CD4-positive, alpha-beta T cell (primary cell): ENCODE data around the gene PIP5K1C. TPM values are rescaled to one million over a fixed set of nuclear protein-coding genes. Genes with fewer than 3 reads are reported as not detected.

Source experiments
- ATAC-seq: fragments of 200-7000 bp; cut with Tn5 transposase; one replicate; pipeline ENCODE4 v1.10.0; 2022; ENCODE audit warnings: mild to moderate bottlenecking; ENCODE audit not compliant: poor library complexity
- CTCF ChIA-PET: fragments of 350-600 bp; sonication (Branson Sonifier 250); formaldehyde crosslinking; loops from one replicate; lab custom pipeline; 2021; ENCODE audit warnings: antibody characterized with exemption, inconsistent platforms; lab: Charles Lee
- POLR2A ChIA-PET: fragments of 350-600 bp; sonication (Branson Sonifier 250); formaldehyde crosslinking; loops from one replicate; lab custom pipeline; 2021; ENCODE audit warnings: antibody characterized with exemption, inconsistent platforms; lab: Charles Lee
- DNase-seq, 14 experiments: peaks; one replicate each; pipeline ENCODE4 v3.0.0-alpha.2; 2013 to 2020; ENCODE audit warnings: mixed read lengths in 2 of 14
- H3K27ac ChIP-seq, 2 donors: one replicate each; pipeline versions ENCODE4 v1.5.1 to v1.7.0; 2013; ENCODE audit warnings: low read length in 2 of 2, low read depth in 1 of 2, mild to moderate bottlenecking in 1 of 2
- H3K27me3 ChIP-seq, 2 experiments: 1 replicate in 1 of 2; 2 replicates in 1 of 2; pipeline versions ENCODE4 v1.6.1 to v1.7.0; 2013; ENCODE audit warnings: low read length in 2 of 2, control low read depth in 1 of 2, mild to moderate bottlenecking in 1 of 2, moderate library complexity in 1 of 2; ENCODE audit not compliant: insufficient read depth in 2 of 2, control insufficient read depth in 1 of 2
- H3K36me3 ChIP-seq: one replicate; pipeline ENCODE4 v1.6.1; 2013; ENCODE audit warnings: low read length, control low read depth; ENCODE audit not compliant: insufficient read depth
- H3K4me1 ChIP-seq: one replicate; pipeline ENCODE4 v1.6.1; 2013; ENCODE audit warnings: low read length, control low read depth; ENCODE audit not compliant: insufficient read depth
- H3K4me3 ChIP-seq: one replicate; pipeline ENCODE4 v1.5.1; 2013; ENCODE audit warnings: mild to moderate bottlenecking, low read length, moderate library complexity
- H3K9me3 ChIP-seq, 2 experiments: 1 replicate in 1 of 2; 2 replicates in 1 of 2; pipeline versions ENCODE4 v1.6.1 to v1.7.0; 2013; ENCODE audit warnings: low read length in 2 of 2, mild to moderate bottlenecking in 2 of 2, control low read depth in 1 of 2, moderate library complexity in 1 of 2; ENCODE audit not compliant: control insufficient read depth in 1 of 2, insufficient read depth in 1 of 2
- H3K27ac Mint-ChIP-seq: one replicate; pipeline ENCODE4 v1.8.0; 2020; ENCODE audit warnings: mixed read lengths
- H3K27me3 Mint-ChIP-seq: one replicate; pipeline ENCODE4 v1.8.0; 2021; ENCODE audit warnings: mixed read lengths
- H3K36me3 Mint-ChIP-seq: one replicate; pipeline ENCODE4 v1.8.0; 2021; ENCODE audit warnings: low read depth, mixed read lengths
- H3K4me1 Mint-ChIP-seq: one replicate; pipeline ENCODE4 v1.8.0; 2021; ENCODE audit warnings: low read depth, mixed read lengths
- H3K4me3 Mint-ChIP-seq: one replicate; pipeline ENCODE4 v1.8.0; 2020; ENCODE audit warnings: mild to moderate bottlenecking, mixed read lengths
- H3K9me3 Mint-ChIP-seq: one replicate; pipeline ENCODE4 v1.8.0; 2020; ENCODE audit warnings: mixed read lengths
- intact Hi-C, 2 experiments: fragments of 100-400 bp; cut with DNase I in 1 of 2; cut with micrococcal nuclease in 1 of 2; formaldehyde crosslinking; loops; one replicate each; pipeline versions ENCODE4 v1.15.1 to v1.9.0; 2023 to 2025; cut with DNase I, micrococcal nuclease
- total RNA-seq, 174 experiments: library from RNA in 2 of 174; stranded (reverse) in 2 of 174; gene quantifications; one replicate each; pipeline ENCODE4 v1.2.3 and lab custom pipeline; 2021 to 2026
- TF ChIP-seq, protein P1 (sequence below): fragments of 200-600 bp; IDR thresholded peaks from one replicate; pipeline ENCODE4 v1.8.0; 2022; ENCODE audit warnings: antibody characterized with exemption, mild to moderate bottlenecking

Gene PIP5K1C
- total RNA-seq, 2 experiments from 2014 or later, result 14.7 to 15.5 TPM

DNA sequence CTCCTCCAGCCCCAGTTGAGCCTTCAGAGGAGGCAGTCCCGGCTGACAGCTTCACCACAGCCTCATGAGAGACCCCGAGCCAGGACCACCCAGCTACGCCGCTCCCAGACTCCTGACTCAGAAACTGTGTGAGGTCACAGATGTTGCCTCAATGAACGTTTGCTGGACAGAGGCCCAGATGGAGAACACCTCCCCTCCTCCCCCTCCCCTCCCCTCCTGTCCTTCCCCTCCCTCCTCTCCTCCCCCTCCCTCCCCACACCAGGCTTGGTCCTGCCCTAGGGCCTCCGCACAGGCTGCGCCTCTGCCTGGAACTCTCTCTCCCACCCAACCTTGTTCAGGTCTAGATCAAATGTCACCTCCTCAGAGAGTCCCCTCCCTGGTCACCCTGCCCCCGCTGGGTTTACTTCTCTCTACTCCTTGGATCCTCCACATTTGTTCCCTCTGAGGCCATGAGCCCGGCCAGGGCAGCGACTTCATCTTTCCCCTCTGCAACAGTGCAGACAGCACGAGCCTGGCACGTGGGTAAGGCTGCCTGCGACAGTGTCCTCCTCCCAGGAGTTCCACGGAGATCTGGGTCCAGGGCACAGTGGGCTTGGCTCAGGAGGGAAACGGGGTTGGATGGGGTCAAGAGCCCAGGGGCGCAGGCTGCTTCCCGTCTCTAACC is 17.4 kb downstream of the PIP5K1C start:
- H3K27ac ChIP-seq, result no peak overlapping the region
- no peak for ATAC-seq
- peaks cover 15% of the 10 kb centered on the region for H3K36me3 ChIP-seq
- H3K4me3 ChIP-seq, result no peak overlapping the region
- intact Hi-C loops, result no loop called here
- Mint-ChIP-seq H3K4me3 (no peak overlapping the region), H3K4me1 (peaks cover 24% of the 10 kb centered on the region), H3K9me3 (no peaks in the 10 kb centered on the region), H3K27ac (no peak overlapping the region), H3K27me3 (no peaks in the 10 kb centered on the region), H3K36me3 (peaks cover 10% of the 10 kb centered on the region)
- TF ChIP-seq, protein P1, sequence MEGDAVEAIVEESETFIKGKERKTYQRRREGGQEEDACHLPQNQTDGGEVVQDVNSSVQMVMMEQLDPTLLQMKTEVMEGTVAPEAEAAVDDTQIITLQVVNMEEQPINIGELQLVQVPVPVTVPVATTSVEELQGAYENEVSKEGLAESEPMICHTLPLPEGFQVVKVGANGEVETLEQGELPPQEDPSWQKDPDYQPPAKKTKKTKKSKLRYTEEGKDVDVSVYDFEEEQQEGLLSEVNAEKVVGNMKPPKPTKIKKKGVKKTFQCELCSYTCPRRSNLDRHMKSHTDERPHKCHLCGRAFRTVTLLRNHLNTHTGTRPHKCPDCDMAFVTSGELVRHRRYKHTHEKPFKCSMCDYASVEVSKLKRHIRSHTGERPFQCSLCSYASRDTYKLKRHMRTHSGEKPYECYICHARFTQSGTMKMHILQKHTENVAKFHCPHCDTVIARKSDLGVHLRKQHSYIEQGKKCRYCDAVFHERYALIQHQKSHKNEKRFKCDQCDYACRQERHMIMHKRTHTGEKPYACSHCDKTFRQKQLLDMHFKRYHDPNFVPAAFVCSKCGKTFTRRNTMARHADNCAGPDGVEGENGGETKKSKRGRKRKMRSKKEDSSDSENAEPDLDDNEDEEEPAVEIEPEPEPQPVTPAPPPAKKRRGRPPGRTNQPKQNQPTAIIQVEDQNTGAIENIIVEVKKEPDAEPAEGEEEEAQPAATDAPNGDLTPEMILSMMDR, result no peak
- H3K27me3 ChIP-seq, result no peaks in the 10 kb centered on the region
- CTCF ChIA-PET, result interaction anchor here (1.9 kb wide), 1 partner anchor 10 kb away, joined by 5 read pairs; no protein-coding TSS in a partner anchor
- peaks cover 0 to 7% of the 10 kb centered on the region in 2 experiments for H3K9me3 ChIP-seq
- POLR2A ChIA-PET, result no interaction called here
- DNase-seq, result no peak
- H3K4me1 ChIP-seq, result peaks cover 12% of the 10 kb centered on the region

GRCh38 chr19:3682286-3682685 is 18.0 kb downstream of the PIP5K1C start:
- Histone ChIP-seq H3K4me3 (no peak overlapping the region), H3K4me1 (peaks cover 6% of the 10 kb centered on the region), H3K9me3 (peaks cover 0 to 7% of the 10 kb centered on the region in 2 experiments), H3K27me3 (no peaks in the 10 kb centered on the region), H3K36me3 (peaks cover 15% of the 10 kb centered on the region), H3K27ac (no peak overlapping the region)
- intact Hi-C loops, result no loop called here
- ChIA-PET POLR2A (no interaction called here), CTCF (interaction anchor here (1.9 kb wide), 1 partner anchor 10 kb away, joined by 5 read pairs; no protein-coding TSS in a partner anchor)
- no peaks in the 10 kb centered on the region for H3K27me3 Mint-ChIP-seq
- no peak overlapping the region for H3K27ac Mint-ChIP-seq
- DNase-seq, result no peak
- ATAC-seq, result no peak
- peaks cover 22% of the 10 kb centered on the region for H3K4me1 Mint-ChIP-seq
- no peak overlapping the region for H3K4me3 Mint-ChIP-seq
- H3K9me3 Mint-ChIP-seq, result no peaks in the 10 kb centered on the region
- H3K36me3 Mint-ChIP-seq, result peaks cover 9% of the 10 kb centered on the region
- TF ChIP-seq, protein P1, result no peak

GRCh38 chr19:3680939-3681338 is 19.3 kb downstream of the PIP5K1C start:
- no peak overlapping the region for H3K4me3 ChIP-seq
- no peak overlapping the region for H3K27ac Mint-ChIP-seq

More at GRCh38 chr19:3680939-3681338, 19.3 kb downstream of the PIP5K1C start:
- CTCF ChIA-PET, result no interaction called here
- Histone ChIP-seq H3K9me3 (peaks cover 0 to 7% of the 10 kb centered on the region in 2 experiments), H3K4me1 (no peaks in the 10 kb centered on the region), H3K36me3 (peaks cover 15% of the 10 kb centered on the region), H3K27ac (no peak overlapping the region), H3K27me3 (no peaks in the 10 kb centered on the region)
- H3K36me3 Mint-ChIP-seq, result peaks cover 5% of the 10 kb centered on the region
- peaks cover 20% of the 10 kb centered on the region for H3K4me1 Mint-ChIP-seq
- no peaks in the 10 kb centered on the region for H3K27me3 Mint-ChIP-seq
- no peak for ATAC-seq
- TF ChIP-seq, protein P1, result no peak
- POLR2A ChIA-PET, result interaction anchor here (0.6 kb wide), 1 partner anchor 38 kb away, joined by 4 read pairs; no protein-coding TSS in a partner anchor
- intact Hi-C loops, result no loop called here
- no peak overlapping the region for H3K4me3 Mint-ChIP-seq
- no peaks in the 10 kb centered on the region for H3K9me3 Mint-ChIP-seq
- DNase-seq, result no peak
